Pancreas (tissue), 10 donors: Measurements from ENCODE around the gene ALCAM. TPM values are rescaled to one million over a fixed set of nuclear protein-coding genes. Genes with fewer than 3 reads are reported as not detected.
A peak's percentile ranks its signal among the peaks of the same experiment; 100 is the strongest.

Experiments
- ATAC-seq, 4 donors: fragments of 200-7000 bp; cut with Tn5 transposase; one replicate each; pipeline versions ENCODE4 v1.8.0 to v1.9.1; 2020; ENCODE audit warnings: mild to moderate bottlenecking in 4 of 4, moderate library complexity in 4 of 4
- DNase-seq, 6 donors: peaks; one replicate each; pipeline ENCODE4 v3.0.0-alpha.2; 2020
- FAIRE-seq: peaks from 2 replicates; lab custom pipeline; 2012; peaks lifted over from hg19 to GRCh38; lab: Jason Lieb, UNC
- H3K27ac ChIP-seq, 4 donors: fragments of 200-600 bp; sonication (generic); 1 replicate in 3 of 4; 2 replicates in 1 of 4; pipeline versions ENCODE4 v1.5.0 to v1.8.0; 2020
- H3K27me3 ChIP-seq, 4 donors: fragments of 200-600 bp; one replicate each; pipeline ENCODE4 v1.8.0; 2021
- H3K36me3 ChIP-seq, 3 donors: fragments of 200-600 bp; sonication (generic) in 1 of 3; one replicate each; pipeline versions ENCODE4 v1.5.0 to v1.8.0; 2020 to 2021
- H3K4me1 ChIP-seq, 3 donors: fragments of 200-600 bp; one replicate each; pipeline ENCODE4 v1.8.0; 2021
- H3K4me3 ChIP-seq, 4 donors: fragments of 200-600 bp; sonication (generic) in 2 of 4; one replicate each; pipeline versions ENCODE4 v1.5.0 to v1.8.0; 2020 to 2021
- H3K9me3 ChIP-seq, 4 donors: fragments of 200-600 bp; one replicate each; pipeline ENCODE4 v1.8.0; 2021
- CTCF ChIP-seq, 4 donors: fragments of 200-600 bp; sonication (generic) in 3 of 4; IDR thresholded peaks; one replicate each; pipeline versions ENCODE4 v1.5.0 to v1.8.0; 2021; ENCODE audit warnings: antibody characterized with exemption in 4 of 4
- WGBS, 2 donors: extraction: QIAGEN DNeasy Blood & Tissue Kit; methylation state at CpG; one replicate each; pipeline ENCODE4 v1.1.7; 2013; 5-methylcytosine and 5-hydroxymethylcytosine counted together
- intact Hi-C, 3 donors: fragments of 100-400 bp; cut with DNase I; formaldehyde crosslinking; loops; one replicate each; pipeline versions ENCODE4 v1.11.1 to v1.14.2; 2022
- polyA plus RNA-seq, 2 donors: library from polyadenylated mRNA; stranded (reverse); fragments of 200-250 nt; gene quantifications; one replicate each; pipeline ENCODE4 v1.2.3, GENCODE V29; 2013
- total RNA-seq, 6 donors: library from RNA; stranded (reverse); fragmentation: NEBNext Ultra II Directional in 4 of 6; extraction: Animal tissue kit (Norgen Biotek cat#: 25700) in 4 of 6; gene quantifications; one replicate each; pipeline versions ENCODE4 v1.2.1 to v1.2.4, GENCODE V29; 2021 to 2023
- donor health status: healthy with polysubstance abuse.
- donor health status: DM: no; HTN: no; CAD: no; lungs with moderate emphysema.
- donor health status: DM: no; HTN: no; CAD: no.
- donor health status: control.
- donor health status: control.
- donor health status: Bipolar disorder and iron deficiency.
- donor health status: DM: yes; HTN: yes; CAD: no.
- donor health status: DM: no; HTN: no; CAD: no.
- donor health status: DM: no; HTN: no; CAD: no.
- donor health status: DM: yes; HTN: yes; CAD: no.

The ALCAM gene
- total and polyA plus RNA-seq, 8 donors = 14.4 to 42.1 (median 27.6) TPM

- Histone ChIP-seq H3K27ac (no peak overlapping the region), H3K36me3 (no peaks in the 10 kb centered on the region), H3K9me3 (no peaks in the 10 kb centered on the region), H3K4me1 (peaks cover 8 to 19% (median 13%) of the 10 kb centered on the region in 3 donors), H3K27me3 (no peaks in the 10 kb centered on the region), H3K4me3 (no peak overlapping the region)
- no peak for TF ChIP-seq CTCF (IDR thresholded peaks at IDR 0.05)
- ATAC-seq (no peak), DNase-seq (no peak), FAIRE-seq (no peak)
- WGBS, 2 donors = 88% methylated on average over 2 of the region's 2 CpGs
- intact Hi-C loops = no loop called here
Observed at GRCh38 chr3:105431200-105431599, 64.5 kb downstream of the ALCAM start.

GRCh38 chr3:105435277-105435676, 68.6 kb downstream of the ALCAM start:
- no peaks in the 10 kb centered on the region for H3K36me3 ChIP-seq
- no peaks in the 10 kb centered on the region for H3K27me3 ChIP-seq
- no peak for TF ChIP-seq CTCF (IDR thresholded peaks at IDR 0.05)
- H3K9me3 ChIP-seq = no peaks in the 10 kb centered on the region
- H3K4me3 ChIP-seq = no peak overlapping the region
- H3K4me1 ChIP-seq = peaks cover 0 to 6% (median 4%) of the 10 kb centered on the region in 3 donors
- DNase-seq (no peak), ATAC-seq (no peak), FAIRE-seq (no peak)
- intact Hi-C loops = no loop called here
- WGBS, 2 donors = 72 to 75% methylated on average over 3 of the region's 3 CpGs
- no peak overlapping the region for H3K27ac ChIP-seq

- ATAC-seq = no peak
- H3K36me3 ChIP-seq = no peaks in the 10 kb centered on the region
- H3K4me3 ChIP-seq = no peak overlapping the region
- H3K27me3 ChIP-seq = no peaks in the 10 kb centered on the region
- intact Hi-C loops = no loop called here
- no peaks in the 10 kb centered on the region for H3K9me3 ChIP-seq
- DNase-seq = no peak
- FAIRE-seq = no peak
- peaks cover 4 to 10% (median 6%) of the 10 kb centered on the region in 3 donors for H3K4me1 ChIP-seq
- H3K27ac ChIP-seq = no peak overlapping the region
- no peak for TF ChIP-seq CTCF (IDR thresholded peaks at IDR 0.05)
Observed at GRCh38 chr3:105436687-105437086, 70.0 kb downstream of the ALCAM start.

GRCh38 chr3:105440113-105440512, 73.4 kb downstream of the ALCAM start:
- no peak for DNase-seq
- Histone ChIP-seq H3K9me3 (no peaks in the 10 kb centered on the region), H3K27me3 (no peaks in the 10 kb centered on the region), H3K27ac (no peak overlapping the region), H3K4me1 (peaks cover 4 to 10% (median 6%) of the 10 kb centered on the region in 3 donors), H3K4me3 (no peak overlapping the region), H3K36me3 (no peaks in the 10 kb centered on the region)
- peak; percentile 27 to 51 (median 34) for ATAC-seq
- intact Hi-C loops = no loop called here
- no peak for TF ChIP-seq CTCF (IDR thresholded peaks at IDR 0.05)
- FAIRE-seq = no peak
- 50 to 57% methylated on average over 3 of the region's 3 CpGs for WGBS, 2 donors

GRCh38 chr3:105444725-105445124, 78.0 kb downstream of the ALCAM start:
- no peak for ATAC-seq
- Histone ChIP-seq H3K27me3 (no peaks in the 10 kb centered on the region), H3K36me3 (no peaks in the 10 kb centered on the region), H3K4me3 (no peak overlapping the region), H3K27ac (no peak overlapping the region), H3K4me1 (peaks cover 4 to 18% (median 13%) of the 10 kb centered on the region in 3 donors), H3K9me3 (no peaks in the 10 kb centered on the region)
- FAIRE-seq = peak; percentile 43
- 80 to 88% methylated on average over 1 of the region's 1 CpG for WGBS, 2 donors
- DNase-seq = no peak
- no peak for TF ChIP-seq CTCF (IDR thresholded peaks at IDR 0.05)
- intact Hi-C loops = no loop called here
